Panc1 (cell line): ENCODE data around the gene RABGGTA.

Source experiments
- POLR2AphosphoS5 ChIP-seq: IDR thresholded peaks from 2 replicates; pipeline ENCODE4 v1.6.1; 2012; ENCODE audit warnings: mild to moderate bottlenecking, low read depth, low read length, moderate library complexity
- TF ChIP-seq, protein P1 (sequence below): fragments of 450-650 bp; IDR thresholded peaks from 2 replicates; pipeline ENCODE4 v1.5.1; 2017; ENCODE audit warnings: mild to moderate bottlenecking

DNA sequence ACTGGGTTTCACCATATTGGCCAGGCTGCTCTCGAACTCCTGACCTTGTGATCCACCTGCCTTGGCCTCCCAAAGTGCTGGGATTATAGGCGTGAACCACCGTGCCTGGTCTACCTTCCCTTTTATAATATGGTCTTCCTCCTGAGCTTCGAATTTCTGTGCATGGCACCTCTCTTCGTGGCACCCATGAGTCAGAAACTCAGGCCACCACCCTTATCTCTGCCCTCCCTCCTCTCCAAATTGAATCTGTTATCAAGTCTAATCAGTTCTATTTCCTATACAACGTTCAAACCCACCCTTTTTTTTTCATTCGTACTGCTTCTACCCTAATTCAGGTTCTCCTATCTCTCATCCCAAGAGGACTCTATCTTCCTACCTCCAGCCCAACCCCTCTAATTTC, 24.0 kb downstream of the RABGGTA start:
- TF ChIP-seq, protein P1, sequence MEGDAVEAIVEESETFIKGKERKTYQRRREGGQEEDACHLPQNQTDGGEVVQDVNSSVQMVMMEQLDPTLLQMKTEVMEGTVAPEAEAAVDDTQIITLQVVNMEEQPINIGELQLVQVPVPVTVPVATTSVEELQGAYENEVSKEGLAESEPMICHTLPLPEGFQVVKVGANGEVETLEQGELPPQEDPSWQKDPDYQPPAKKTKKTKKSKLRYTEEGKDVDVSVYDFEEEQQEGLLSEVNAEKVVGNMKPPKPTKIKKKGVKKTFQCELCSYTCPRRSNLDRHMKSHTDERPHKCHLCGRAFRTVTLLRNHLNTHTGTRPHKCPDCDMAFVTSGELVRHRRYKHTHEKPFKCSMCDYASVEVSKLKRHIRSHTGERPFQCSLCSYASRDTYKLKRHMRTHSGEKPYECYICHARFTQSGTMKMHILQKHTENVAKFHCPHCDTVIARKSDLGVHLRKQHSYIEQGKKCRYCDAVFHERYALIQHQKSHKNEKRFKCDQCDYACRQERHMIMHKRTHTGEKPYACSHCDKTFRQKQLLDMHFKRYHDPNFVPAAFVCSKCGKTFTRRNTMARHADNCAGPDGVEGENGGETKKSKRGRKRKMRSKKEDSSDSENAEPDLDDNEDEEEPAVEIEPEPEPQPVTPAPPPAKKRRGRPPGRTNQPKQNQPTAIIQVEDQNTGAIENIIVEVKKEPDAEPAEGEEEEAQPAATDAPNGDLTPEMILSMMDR: no peak
- no peak for TF ChIP-seq POLR2AphosphoS5
